Suprapubic skin (tissue), 4 donors: ENCODE results near the gene VARS1.

ENCODE experiments used
- EP300 ChIP-seq: sonication (generic); formaldehyde crosslinking; IDR thresholded peaks from one replicate; pipeline ENCODE4 v1.6.1; 2017; ENCODE audit warnings: antibody characterized with exemption
- POLR2A ChIP-seq, 2 donors: fragments of 450-650 bp; IDR thresholded peaks; one replicate each; pipeline ENCODE4 v1.6.1; 2017; ENCODE audit warnings: antibody characterized with exemption in 2 of 2, mild to moderate bottlenecking in 2 of 2, moderate library complexity in 2 of 2
- POLR2AphosphoS5 ChIP-seq, 3 donors: sonication (generic); formaldehyde crosslinking; IDR thresholded peaks; one replicate each; pipeline ENCODE4 v1.6.1; 2017; ENCODE audit warnings: antibody characterized with exemption in 3 of 3
- TF ChIP-seq, protein P1 (sequence below), 2 donors: fragments of 200-600 bp in 1 of 2; fragments of 450-650 bp in 1 of 2; sonication (generic) in 1 of 2; IDR thresholded peaks; one replicate each; pipeline ENCODE4 v1.5.1; 2016 to 2019; ENCODE audit warnings: antibody characterized with exemption in 2 of 2, mild to moderate bottlenecking in 1 of 2, moderate library complexity in 1 of 2

DNA sequence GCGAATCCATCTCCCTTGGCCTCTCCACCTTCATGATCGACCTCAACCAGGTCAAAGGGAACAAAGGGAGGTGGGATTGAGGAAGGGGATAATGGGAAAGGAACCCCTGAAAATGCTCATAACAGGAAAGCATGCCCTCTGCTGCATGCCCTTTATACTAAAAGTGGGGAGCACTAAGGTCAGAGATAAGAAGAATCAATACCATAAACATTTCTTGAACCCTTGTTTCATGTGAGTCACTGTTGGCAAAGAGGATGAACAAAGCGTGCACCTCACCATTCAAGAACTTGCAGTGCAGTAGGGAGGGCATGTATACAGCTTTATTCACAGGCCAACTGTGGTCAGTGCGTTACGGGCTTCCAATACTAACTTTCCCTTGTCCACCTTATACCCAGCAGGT lies 34.8 kb downstream of the VARS1 start:
- TF ChIP-seq POLR2AphosphoS5 (IDR thresholded peaks at IDR 0.05) (no peak), EP300 (no peak), POLR2A (IDR thresholded peaks at IDR 0.05) (no peak)
- TF ChIP-seq, protein P1, sequence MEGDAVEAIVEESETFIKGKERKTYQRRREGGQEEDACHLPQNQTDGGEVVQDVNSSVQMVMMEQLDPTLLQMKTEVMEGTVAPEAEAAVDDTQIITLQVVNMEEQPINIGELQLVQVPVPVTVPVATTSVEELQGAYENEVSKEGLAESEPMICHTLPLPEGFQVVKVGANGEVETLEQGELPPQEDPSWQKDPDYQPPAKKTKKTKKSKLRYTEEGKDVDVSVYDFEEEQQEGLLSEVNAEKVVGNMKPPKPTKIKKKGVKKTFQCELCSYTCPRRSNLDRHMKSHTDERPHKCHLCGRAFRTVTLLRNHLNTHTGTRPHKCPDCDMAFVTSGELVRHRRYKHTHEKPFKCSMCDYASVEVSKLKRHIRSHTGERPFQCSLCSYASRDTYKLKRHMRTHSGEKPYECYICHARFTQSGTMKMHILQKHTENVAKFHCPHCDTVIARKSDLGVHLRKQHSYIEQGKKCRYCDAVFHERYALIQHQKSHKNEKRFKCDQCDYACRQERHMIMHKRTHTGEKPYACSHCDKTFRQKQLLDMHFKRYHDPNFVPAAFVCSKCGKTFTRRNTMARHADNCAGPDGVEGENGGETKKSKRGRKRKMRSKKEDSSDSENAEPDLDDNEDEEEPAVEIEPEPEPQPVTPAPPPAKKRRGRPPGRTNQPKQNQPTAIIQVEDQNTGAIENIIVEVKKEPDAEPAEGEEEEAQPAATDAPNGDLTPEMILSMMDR (IDR thresholded peaks at IDR 0.05), result no peak
